Endothelial cell of umbilical vein (primary cell): ENCODE data around the gene ATP8A1. TPM values are rescaled to one million over a fixed set of nuclear protein-coding genes. Genes with fewer than 3 reads are reported as not detected.

Experiments
- BruUV-seq: library from RNA; stranded (reverse); fragments of 400-500 nt; replicated peaks from 2 replicates; lab custom pipeline; 2021; lab: Mats Ljungman, UMichigan
- CTCF ChIA-PET: fragments of 300-600, 350-600 bp; sonication (Branson Sonifier 250); formaldehyde crosslinking; loops from one replicate; lab custom pipeline; 2021; ENCODE audit warnings: antibody characterized with exemption, inconsistent platforms; lab: Charles Lee
- POLR2A ChIA-PET: fragments of 300-600, 350-600 bp; sonication (Branson Sonifier 250); formaldehyde crosslinking; loops from one replicate; lab custom pipeline; 2021; ENCODE audit warnings: antibody characterized with exemption, inconsistent platforms; lab: Charles Lee
- DNase-seq: peaks from one replicate; pipeline ENCODE4 v3.0.0-alpha.2; 2011; ENCODE audit warnings: low read depth, low spot score
- FAIRE-seq: peaks from 2 replicates; lab custom pipeline; 2011; peaks lifted over from hg19 to GRCh38; lab: Jason Lieb, UNC
- H2AFZ ChIP-seq: 2 replicates; pipeline ENCODE4 v1.6.0; 2012; ENCODE audit warnings: low read depth, low read length, control low read depth, inconsistent platforms
- H3K27ac ChIP-seq: 2 replicates; pipeline ENCODE4 v1.5.1; 2011; ENCODE audit warnings: low read depth, mild to moderate bottlenecking, control low read depth, low read length, moderate library complexity; ENCODE audit not compliant: insufficient read depth
- H3K27me3 ChIP-seq, 2 experiments: 2 replicates each; pipeline versions ENCODE4 v1.6.0 to v1.6.1; 2011; ENCODE audit warnings: low read length in 2 of 2, mixed read lengths in 1 of 2; ENCODE audit not compliant: control insufficient read depth in 2 of 2, insufficient read depth in 2 of 2
- H3K36me3 ChIP-seq, 2 experiments: 2 replicates in 1 of 2; 3 replicates in 1 of 2; pipeline ENCODE4 v1.5.1; 2011; ENCODE audit warnings: low read length in 2 of 2, mild to moderate bottlenecking in 1 of 2, moderate library complexity in 1 of 2; ENCODE audit not compliant: control insufficient read depth in 2 of 2, insufficient read depth in 2 of 2; ENCODE audit errors: extremely low read depth in 1 of 2
- H3K4me1 ChIP-seq: 3 replicates; pipeline ENCODE4 v1.5.1; 2011; ENCODE audit warnings: mild to moderate bottlenecking, low read length; ENCODE audit not compliant: control insufficient read depth, insufficient read depth; ENCODE audit errors: extremely low read depth
- H3K4me2 ChIP-seq: 2 replicates; pipeline ENCODE4 v1.6.1; 2011; ENCODE audit warnings: low read length, control low read depth, mixed read lengths; ENCODE audit not compliant: insufficient read depth
- H3K4me3 ChIP-seq, 3 experiments: fragments of 200-600 bp in 1 of 3; sonication (generic), shearing (Covaris generic) in 1 of 3; replicated peaks in 1 of 3; 2 replicates each; pipeline ENCODE4 v1.5.1; 2011 to 2016; ENCODE audit warnings: control low read depth in 3 of 3, low read length in 3 of 3, mild to moderate bottlenecking in 2 of 3, inconsistent platforms in 1 of 3, low read depth in 1 of 3, moderate library complexity in 1 of 3; ENCODE audit not compliant: insufficient read depth in 1 of 3
- H3K79me2 ChIP-seq: 2 replicates; pipeline ENCODE4 v1.6.0; 2012; ENCODE audit warnings: low read length, inconsistent platforms; ENCODE audit not compliant: control insufficient read depth, insufficient read depth
- H3K9ac ChIP-seq: replicated peaks from 2 replicates; pipeline ENCODE3; 2011; ENCODE audit warnings: low read length, control low read depth; ENCODE audit not compliant: insufficient read depth; ENCODE audit errors: extremely low read depth
- H3K9me1 ChIP-seq: replicated peaks from 3 replicates; pipeline ENCODE4 v1.6.0; 2011; ENCODE audit warnings: mild to moderate bottlenecking, low read length; ENCODE audit not compliant: control insufficient read depth, insufficient read depth; ENCODE audit errors: extremely low read depth
- H3K9me3 ChIP-seq: replicated peaks from 2 replicates; pipeline ENCODE4 v1.5.1; 2012; ENCODE audit warnings: low read length, inconsistent platforms; ENCODE audit not compliant: control insufficient read depth, insufficient read depth
- H4K20me1 ChIP-seq: replicated peaks from 2 replicates; pipeline ENCODE3; 2011; ENCODE audit warnings: mild to moderate bottlenecking, low read length; ENCODE audit not compliant: control insufficient read depth, insufficient read depth; ENCODE audit errors: extremely low read depth
- EZH2 ChIP-seq: IDR thresholded peaks from 2 replicates; pipeline ENCODE4 v1.6.1; 2012; ENCODE audit warnings: borderline replicate concordance, low read depth, mild to moderate bottlenecking, moderate library complexity, low read length, inconsistent platforms; ENCODE audit not compliant: severe bottlenecking
- FOS ChIP-seq: IDR thresholded peaks from 2 replicates; pipeline ENCODE4 v1.6.1; 2011; ENCODE audit warnings: mild to moderate bottlenecking, low read length, moderate library complexity, borderline replicate concordance; ENCODE audit not compliant: insufficient read depth
- GATA2 ChIP-seq: IDR thresholded peaks from 2 replicates; pipeline ENCODE4 v1.7.0; 2011; ENCODE audit warnings: low read depth, mild to moderate bottlenecking, moderate library complexity, mixed read lengths, low read length; ENCODE audit not compliant: insufficient read length, insufficient read depth
- JUN ChIP-seq: IDR thresholded peaks from 2 replicates; pipeline ENCODE4 v1.6.1; 2011; ENCODE audit warnings: borderline replicate concordance, low read depth; ENCODE audit not compliant: insufficient read length, insufficient read depth
- MYC ChIP-seq: IDR thresholded peaks from one replicate; pipeline ENCODE4 v1.6.1; 2011; ENCODE audit warnings: mild to moderate bottlenecking, low read depth, low read length
- POLR2A ChIP-seq: IDR thresholded peaks from 2 replicates; pipeline ENCODE4 v1.6.1; 2012; ENCODE audit warnings: low read depth, mild to moderate bottlenecking, control low read depth, low read length
- POLR2AphosphoS5 ChIP-seq: IDR thresholded peaks from 2 replicates; pipeline ENCODE4 v1.6.1; 2012; ENCODE audit warnings: low read depth, mild to moderate bottlenecking, control low read depth, low read length, moderate library complexity; ENCODE audit not compliant: insufficient read depth
- dilution Hi-C: fragments of 300-500 bp; cut with MboI; formaldehyde crosslinking; loops from one replicate; pipeline ENCODE4 v1.15.0; 2019; ENCODE audit warnings: low sequenced_read_pairs; ENCODE audit not compliant: extremely low pct_ligation_motif_present
- intact Hi-C: fragments of 100-400 bp; cut with micrococcal nuclease; formaldehyde crosslinking; loops from one replicate; pipeline ENCODE4 v1.10.0; 2022
- polyA plus RNA-seq, 4 experiments: library from polyadenylated mRNA; depleted of rRNA in 3 of 4; stranded (reverse) in 3 of 4; unstranded in 1 of 4; fragments of >200 nt; gene quantifications; 2 replicates each; pipeline versions ENCODE4 v1.2.1 to v1.2.3, GENCODE V29; 2011 to 2012; ENCODE audit warnings: missing spikeins in 1 of 4
- total RNA-seq: library from RNA; stranded (reverse); gene quantifications from 2 replicates; pipeline ENCODE4 v1.2.3, GENCODE V29; 2021
- TF ChIP-seq, protein P1 (sequence below), 2 donors: IDR thresholded peaks; 1 replicate in 1 of 2; 2 replicates in 1 of 2; pipeline ENCODE4 v1.5.1; 2011; ENCODE audit warnings: low read length in 2 of 2, mild to moderate bottlenecking in 2 of 2, moderate library complexity in 2 of 2, control low read depth in 1 of 2, inconsistent platforms in 1 of 2, low read depth in 1 of 2; ENCODE audit not compliant: insufficient read depth in 1 of 2; ENCODE audit errors: extremely low read depth in 1 of 2
- TF ChIP-seq, protein P2 (sequence below): IDR thresholded peaks from 2 replicates; pipeline ENCODE4 v1.6.1; 2011; ENCODE audit not compliant: insufficient read depth, insufficient read length

ATP8A1 gene
- total and polyA plus RNA-seq, 2 donors (not counting 3 experiments of a cell fraction or from before 2014, with no cell fraction given): 0.97 to 11.5 TPM

DNA sequence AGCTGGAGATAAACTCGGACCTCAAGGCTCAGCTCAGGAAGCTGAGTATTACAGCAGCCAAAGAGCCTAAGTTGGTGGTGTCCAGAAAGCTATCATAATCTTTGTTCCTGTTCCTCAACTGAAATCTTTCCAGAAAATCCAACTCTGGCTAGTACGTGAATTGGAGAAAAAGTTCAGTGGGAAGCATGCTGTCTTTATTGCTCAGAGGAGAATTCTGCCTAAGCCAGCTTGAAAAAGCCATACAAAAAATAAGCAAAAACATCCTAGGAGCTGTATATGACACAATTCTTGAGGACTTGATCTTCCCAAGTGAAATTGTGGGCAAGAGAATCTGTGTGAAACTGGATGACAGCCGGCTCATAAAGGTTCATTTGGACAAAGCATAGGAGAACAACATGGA, 185.0 kb downstream of the ATP8A1 start:
- Histone ChIP-seq H3K27me3 (no peaks in the 10 kb centered on the region), H3K9me1 (no peaks in the 10 kb centered on the region), H4K20me1 (no peaks in the 10 kb centered on the region), H2AFZ (no peak overlapping the region), H3K79me2 (no peaks in the 10 kb centered on the region), H3K36me3 (no peaks in the 10 kb centered on the region), H3K9me3 (no peaks in the 10 kb centered on the region), H3K4me2 (no peak overlapping the region), H3K9ac (no peak overlapping the region), H3K27ac (no peak overlapping the region), H3K4me1 (no peaks in the 10 kb centered on the region), H3K4me3 (no peak overlapping the region)
- dilution Hi-C loops (no loop called here), intact Hi-C loops (no loop called here)
- no TSS peak for BruUV-seq
- TF ChIP-seq POLR2AphosphoS5: no peak
- no peak for TF ChIP-seq MYC
- no peak for TF ChIP-seq EZH2
- TF ChIP-seq FOS: no peak
- TF ChIP-seq GATA2: no peak
- TF ChIP-seq, protein P1, sequence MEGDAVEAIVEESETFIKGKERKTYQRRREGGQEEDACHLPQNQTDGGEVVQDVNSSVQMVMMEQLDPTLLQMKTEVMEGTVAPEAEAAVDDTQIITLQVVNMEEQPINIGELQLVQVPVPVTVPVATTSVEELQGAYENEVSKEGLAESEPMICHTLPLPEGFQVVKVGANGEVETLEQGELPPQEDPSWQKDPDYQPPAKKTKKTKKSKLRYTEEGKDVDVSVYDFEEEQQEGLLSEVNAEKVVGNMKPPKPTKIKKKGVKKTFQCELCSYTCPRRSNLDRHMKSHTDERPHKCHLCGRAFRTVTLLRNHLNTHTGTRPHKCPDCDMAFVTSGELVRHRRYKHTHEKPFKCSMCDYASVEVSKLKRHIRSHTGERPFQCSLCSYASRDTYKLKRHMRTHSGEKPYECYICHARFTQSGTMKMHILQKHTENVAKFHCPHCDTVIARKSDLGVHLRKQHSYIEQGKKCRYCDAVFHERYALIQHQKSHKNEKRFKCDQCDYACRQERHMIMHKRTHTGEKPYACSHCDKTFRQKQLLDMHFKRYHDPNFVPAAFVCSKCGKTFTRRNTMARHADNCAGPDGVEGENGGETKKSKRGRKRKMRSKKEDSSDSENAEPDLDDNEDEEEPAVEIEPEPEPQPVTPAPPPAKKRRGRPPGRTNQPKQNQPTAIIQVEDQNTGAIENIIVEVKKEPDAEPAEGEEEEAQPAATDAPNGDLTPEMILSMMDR (IDR thresholded peaks at IDR 0.05; ENCODE audit: extremely low read depth in 1 of 2, insufficient read depth in 1 of 2, low read depth in 1 of 2, low read length in 2 of 2): no peak
- TF ChIP-seq POLR2A: no peak
- TF ChIP-seq, protein P2, sequence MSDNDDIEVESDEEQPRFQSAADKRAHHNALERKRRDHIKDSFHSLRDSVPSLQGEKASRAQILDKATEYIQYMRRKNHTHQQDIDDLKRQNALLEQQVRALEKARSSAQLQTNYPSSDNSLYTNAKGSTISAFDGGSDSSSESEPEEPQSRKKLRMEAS: no peak
- no peak for TF ChIP-seq JUN
- no peak for DNase-seq
- FAIRE-seq: no peak
- ChIA-PET CTCF (interaction anchor here (0.7 to 0.9 kb wide), 2 partner anchors 10 to 100 kb away, joined by 3 to 5 read pairs; no protein-coding TSS in a partner anchor), POLR2A (no interaction called here)
